GM12878 (cell line): ENCODE measurements around the gene GDPD2. TPM values are rescaled to one million over a fixed set of nuclear protein-coding genes. Genes with fewer than 3 reads are reported as not detected.

Source experiments
- ATAC-seq: fragments of 200-7000 bp; cut with Tn5 transposase; 3 replicates; pipeline ENCODE4 v1.9.1; 2020; ENCODE audit warnings: mild to moderate bottlenecking, moderate library complexity
- BruUV-seq: library from RNA; stranded (reverse); fragments of 400-500 nt; replicated peaks from 2 replicates; lab custom pipeline; 2021; lab: Mats Ljungman, UMichigan
- CTCF ChIA-PET: fragments of 300-600 bp; sonication (Branson Sonifier 250); formaldehyde crosslinking; extraction: SDS; loops from one replicate; lab custom pipeline; 2021; ENCODE audit warnings: inconsistent platforms; lab: Yijun Ruan, JAX
- POLR2A ChIA-PET: fragments of 350-600 bp; formaldehyde crosslinking; extraction: SDS; loops from one replicate; lab custom pipeline; 2021; ENCODE audit warnings: inconsistent platforms; lab: Charles Lee
- RAD21 ChIA-PET: fragments of 300-600 bp; sonication (Branson Sonifier 250); formaldehyde crosslinking; loops from one replicate; lab custom pipeline; 2023; ENCODE audit warnings: antibody characterized with exemption; ENCODE audit not compliant: unreplicated experiment; lab: Charles Lee
- SMC1A ChIA-PET: fragments of 300-600 bp; sonication (Branson Sonifier 250); formaldehyde crosslinking; loops from one replicate; lab custom pipeline; 2023; ENCODE audit not compliant: unreplicated experiment, uncharacterized antibody; lab: Charles Lee
- DNase-seq: peaks from one replicate; pipeline ENCODE4 v3.0.0-alpha.2; 2011; ENCODE audit warnings: low read depth, low spot score
- FAIRE-seq: peaks from 3 replicates; lab custom pipeline; 2011; peaks lifted over from hg19 to GRCh38; lab: Jason Lieb, UNC
- H2AFZ ChIP-seq: 2 replicates; pipeline ENCODE4 v1.6.0; 2011; ENCODE audit warnings: low read depth, low read length, control low read depth; ENCODE audit not compliant: control insufficient read depth
- H3K27ac ChIP-seq: 2 replicates; pipeline ENCODE4 v1.5.1; 2011; ENCODE audit warnings: control low read depth; ENCODE audit not compliant: control insufficient read depth, insufficient read depth
- H3K27me3 ChIP-seq, 2 experiments: replicated peaks in 1 of 2; 2 replicates each; pipeline versions ENCODE4 v1.6.0 to v1.6.1; 2011; ENCODE audit warnings: low read length in 1 of 2; ENCODE audit not compliant: control insufficient read depth in 2 of 2, insufficient read depth in 2 of 2
- H3K36me3 ChIP-seq, 2 experiments: 2 replicates each; pipeline ENCODE4 v1.5.1; 2011; ENCODE audit warnings: low read length in 1 of 2; ENCODE audit not compliant: control insufficient read depth in 2 of 2, insufficient read depth in 2 of 2
- H3K4me1 ChIP-seq: 2 replicates; pipeline ENCODE4 v1.6.1; 2011; ENCODE audit warnings: mild to moderate bottlenecking, low read length, moderate library complexity, mixed read lengths; ENCODE audit not compliant: control insufficient read depth, insufficient read depth
- H3K4me2 ChIP-seq: 2 replicates; pipeline ENCODE4 v1.6.0; 2011; ENCODE audit warnings: control low read depth; ENCODE audit not compliant: control insufficient read depth, insufficient read depth
- H3K4me3 ChIP-seq: fragments of 200-600 bp; sonication (generic); 2 replicates; pipeline ENCODE4 v1.5.1; 2016
- H3K79me2 ChIP-seq: 2 replicates; pipeline ENCODE4 v1.6.0; 2011; ENCODE audit warnings: low read length; ENCODE audit not compliant: control insufficient read depth, insufficient read depth
- H3K9ac ChIP-seq: 2 replicates; pipeline ENCODE4 v1.8.0; 2011; ENCODE audit warnings: low read length, control low read depth, mixed read lengths; ENCODE audit not compliant: control insufficient read depth, insufficient read depth
- H3K9me3 ChIP-seq: replicated peaks from 3 replicates; pipeline ENCODE4 v1.5.1; 2011; ENCODE audit warnings: mild to moderate bottlenecking, low read length; ENCODE audit not compliant: control insufficient read depth, insufficient read depth
- H4K20me1 ChIP-seq: 2 replicates; pipeline ENCODE4 v1.6.0; 2011; ENCODE audit not compliant: control insufficient read depth, insufficient read depth
- EGR1 ChIP-seq, 2 experiments: IDR thresholded peaks; 1 replicate in 1 of 2; 2 replicates in 1 of 2; pipeline ENCODE4 v1.6.1; 2011 to 2012; ENCODE audit warnings: low read depth in 2 of 2, low read length in 2 of 2, borderline replicate concordance in 1 of 2, mild to moderate bottlenecking in 1 of 2, moderate library complexity in 1 of 2
- FOXK2 ChIP-seq: fragments of 450-650 bp; IDR thresholded peaks from 2 replicates; pipeline ENCODE4 v1.6.1; 2017; ENCODE audit warnings: mild to moderate bottlenecking, moderate library complexity
- MEF2B ChIP-seq: fragments of 450-650 bp; IDR thresholded peaks from 2 replicates; pipeline ENCODE4 v1.6.1; 2018; ENCODE audit warnings: mild to moderate bottlenecking, moderate library complexity; ENCODE audit not compliant: partially characterized antibody, poor library complexity, severe bottlenecking
- PAX8 ChIP-seq: fragments of 450-650 bp; IDR thresholded peaks from 2 replicates; pipeline ENCODE4 v1.6.1; 2017; ENCODE audit warnings: mild to moderate bottlenecking, moderate library complexity
- POLR2AphosphoS2 ChIP-seq: IDR thresholded peaks from 2 replicates; pipeline ENCODE4 v1.6.1; 2011; ENCODE audit warnings: low read depth, mild to moderate bottlenecking, low read length, improper control_type of control experiment, moderate library complexity
- SMAD5 ChIP-seq: IDR thresholded peaks from 2 replicates; pipeline ENCODE4 v1.6.1; 2016; ENCODE audit warnings: antibody characterized with exemption, low read depth
- TAF1 ChIP-seq: IDR thresholded peaks from 2 replicates; pipeline ENCODE4 v1.6.1; 2011; ENCODE audit warnings: mild to moderate bottlenecking, low read depth, low read length, borderline replicate concordance
- TCF3 ChIP-seq: IDR thresholded peaks from 2 replicates; pipeline ENCODE4 v1.6.1; 2012; ENCODE audit warnings: low read depth, mild to moderate bottlenecking, low read length, borderline replicate concordance; ENCODE audit not compliant: insufficient read depth
- WGBS: methylation state at CpG from one replicate; pipeline ENCODE4 v1.1.6; 2016; ENCODE audit warnings: low lambda C conversion rate; ENCODE audit not compliant: insufficient replicate concordance, insufficient coverage; ENCODE audit errors: missing lambda C conversion rate; 5-methylcytosine and 5-hydroxymethylcytosine counted together
- in situ Hi-C: fragments of 300-500 bp; cut with MboI; formaldehyde crosslinking; loops from 9 replicates; pipeline ENCODE4 v1.14.3; 2018; ENCODE audit warnings: mixed read lengths
- intact Hi-C: fragments of 100-400 bp; cut with micrococcal nuclease; formaldehyde crosslinking; loops from one replicate; pipeline ENCODE4 v1.14.2; 2022; ENCODE audit not compliant: unreplicated experiment
- polyA plus RNA-seq, 11 experiments: library from polyadenylated mRNA; depleted of rRNA in 4 of 11; unstranded in 6 of 11; stranded (reverse) in 5 of 11; fragments of >200 nt; fragmentation: Nextera tagmentation in 4 of 11; fragmentation: Illumina TruSeq in 1 of 11; extraction: Ambion mirVana in 4 of 11; extraction: Trizol in 1 of 11; gene quantifications; 1 replicate in 1 of 11; 2 replicates in 10 of 11; pipeline versions ENCODE4 v1.2.1 to v1.2.3, GENCODE V29; 2011 to 2016; ENCODE audit warnings: inconsistent platforms in 2 of 11, missing spikeins in 2 of 11, low read depth in 1 of 11
- total RNA-seq, 4 experiments: library from RNA; depleted of rRNA in 3 of 4; stranded (reverse); fragments of >200 nt in 3 of 4; fragmentation: Illumina TruSeq in 1 of 4; extraction: Trizol in 1 of 4; gene quantifications; 2 replicates each; pipeline versions ENCODE4 v1.2.1 to v1.2.3, GENCODE V29; 2013 to 2021
- TF ChIP-seq, protein P1 (sequence below): fragments of 450-650 bp; IDR thresholded peaks from 2 replicates; pipeline ENCODE4 v1.6.1; 2016; ENCODE audit warnings: mild to moderate bottlenecking, moderate library complexity, borderline replicate concordance
- TF ChIP-seq, protein P2 (sequence below): fragments of 450-650 bp; IDR thresholded peaks from 2 replicates; pipeline ENCODE4 v1.6.1; 2017; ENCODE audit warnings: mild to moderate bottlenecking, moderate library complexity
- TF ChIP-seq, protein P3 (sequence below): IDR thresholded peaks from 2 replicates; pipeline ENCODE4 v1.6.1; 2011; ENCODE audit warnings: borderline replicate concordance, low read depth, mild to moderate bottlenecking, moderate library complexity, mixed read lengths, low read length; ENCODE audit not compliant: insufficient read depth; ENCODE audit errors: extremely low read length

Gene GDPD2
- total and polyA plus RNA-seq, 10 of the 15 experiments (the other 5 are each of a cell fraction or from before 2014, with no cell fraction given), result 0.04 to 0.11 (median 0.09) TPM; not detected in 7

DNA sequence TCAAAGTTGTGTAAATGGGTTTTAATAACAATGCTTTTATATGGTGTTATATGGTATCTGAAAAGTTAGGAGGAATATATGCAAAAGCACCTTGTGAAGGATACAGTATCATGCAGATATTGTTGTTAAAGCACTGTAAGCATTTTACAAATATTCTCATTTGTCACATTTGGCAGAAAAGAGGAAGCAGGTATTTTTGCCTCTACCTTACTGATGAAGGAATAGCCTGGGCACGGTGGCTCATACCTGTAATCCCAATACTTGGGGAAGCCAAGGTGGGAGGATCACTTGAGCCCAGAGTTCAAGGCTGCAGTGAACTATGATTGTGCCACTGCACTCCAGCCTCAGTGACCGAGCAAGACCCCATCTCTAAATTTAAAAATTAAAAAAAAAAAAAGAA is 12.2 kb upstream of the GDPD2 start (continued):
- TF ChIP-seq, protein P1, sequence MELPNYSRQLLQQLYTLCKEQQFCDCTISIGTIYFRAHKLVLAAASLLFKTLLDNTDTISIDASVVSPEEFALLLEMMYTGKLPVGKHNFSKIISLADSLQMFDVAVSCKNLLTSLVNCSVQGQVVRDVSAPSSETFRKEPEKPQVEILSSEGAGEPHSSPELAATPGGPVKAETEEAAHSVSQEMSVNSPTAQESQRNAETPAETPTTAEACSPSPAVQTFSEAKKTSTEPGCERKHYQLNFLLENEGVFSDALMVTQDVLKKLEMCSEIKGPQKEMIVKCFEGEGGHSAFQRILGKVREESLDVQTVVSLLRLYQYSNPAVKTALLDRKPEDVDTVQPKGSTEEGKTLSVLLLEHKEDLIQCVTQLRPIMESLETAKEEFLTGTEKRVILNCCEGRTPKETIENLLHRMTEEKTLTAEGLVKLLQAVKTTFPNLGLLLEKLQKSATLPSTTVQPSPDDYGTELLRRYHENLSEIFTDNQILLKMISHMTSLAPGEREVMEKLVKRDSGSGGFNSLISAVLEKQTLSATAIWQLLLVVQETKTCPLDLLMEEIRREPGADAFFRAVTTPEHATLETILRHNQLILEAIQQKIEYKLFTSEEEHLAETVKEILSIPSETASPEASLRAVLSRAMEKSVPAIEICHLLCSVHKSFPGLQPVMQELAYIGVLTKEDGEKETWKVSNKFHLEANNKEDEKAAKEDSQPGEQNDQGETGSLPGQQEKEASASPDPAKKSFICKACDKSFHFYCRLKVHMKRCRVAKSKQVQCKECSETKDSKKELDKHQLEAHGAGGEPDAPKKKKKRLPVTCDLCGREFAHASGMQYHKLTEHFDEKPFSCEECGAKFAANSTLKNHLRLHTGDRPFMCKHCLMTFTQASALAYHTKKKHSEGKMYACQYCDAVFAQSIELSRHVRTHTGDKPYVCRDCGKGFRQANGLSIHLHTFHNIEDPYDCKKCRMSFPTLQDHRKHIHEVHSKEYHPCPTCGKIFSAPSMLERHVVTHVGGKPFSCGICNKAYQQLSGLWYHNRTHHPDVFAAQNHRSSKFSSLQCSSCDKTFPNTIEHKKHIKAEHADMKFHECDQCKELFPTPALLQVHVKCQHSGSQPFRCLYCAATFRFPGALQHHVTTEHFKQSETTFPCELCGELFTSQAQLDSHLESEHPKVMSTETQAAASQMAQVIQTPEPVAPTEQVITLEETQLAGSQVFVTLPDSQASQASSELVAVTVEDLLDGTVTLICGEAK, result no peak
- TF ChIP-seq SMAD5 (no peak), TCF3 (no peak)

DNA sequence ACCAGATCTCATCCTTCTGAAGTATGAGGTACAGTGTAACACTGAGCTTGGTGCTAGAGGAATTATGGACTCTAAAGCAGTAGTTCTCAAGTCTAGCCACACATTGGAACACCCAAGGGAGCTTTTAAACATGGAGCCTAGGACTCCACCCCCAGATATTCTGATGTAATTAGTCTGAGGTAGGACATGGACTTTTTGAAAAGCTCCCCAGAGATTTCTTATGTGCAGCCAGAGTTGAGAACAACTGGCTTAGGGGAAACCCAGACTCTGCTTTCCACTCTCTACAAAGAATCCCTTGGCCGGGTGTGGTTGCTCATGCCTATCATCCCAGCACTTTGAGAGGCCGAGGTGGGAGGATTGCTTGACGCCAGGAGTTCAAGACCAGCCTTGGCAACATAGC is 11.6 kb upstream of the GDPD2 start:
- in situ Hi-C loops (no loop called here), intact Hi-C loops (no loop called here)
- Histone ChIP-seq H3K27ac (no peak overlapping the region), H4K20me1 (no peaks in the 10 kb centered on the region), H3K27me3 (no peaks in the 10 kb centered on the region), H3K9me3 (no peaks in the 10 kb centered on the region), H3K36me3 (no peaks in the 10 kb centered on the region), H3K79me2 (no peaks in the 10 kb centered on the region), H3K4me3 (no peak overlapping the region), H3K4me2 (no peak overlapping the region), H2AFZ (no peak overlapping the region), H3K4me1 (no peaks in the 10 kb centered on the region), H3K9ac (no peak overlapping the region)
- FAIRE-seq (no peak), ATAC-seq (peak; percentile 85), DNase-seq (no peak)
- WGBS, result 0% methylated on average over 3 of the region's 3 CpGs
- CTCF ChIA-PET, result no interaction called here
- BruUV-seq, result no TSS peak
- TF ChIP-seq, protein P2, sequence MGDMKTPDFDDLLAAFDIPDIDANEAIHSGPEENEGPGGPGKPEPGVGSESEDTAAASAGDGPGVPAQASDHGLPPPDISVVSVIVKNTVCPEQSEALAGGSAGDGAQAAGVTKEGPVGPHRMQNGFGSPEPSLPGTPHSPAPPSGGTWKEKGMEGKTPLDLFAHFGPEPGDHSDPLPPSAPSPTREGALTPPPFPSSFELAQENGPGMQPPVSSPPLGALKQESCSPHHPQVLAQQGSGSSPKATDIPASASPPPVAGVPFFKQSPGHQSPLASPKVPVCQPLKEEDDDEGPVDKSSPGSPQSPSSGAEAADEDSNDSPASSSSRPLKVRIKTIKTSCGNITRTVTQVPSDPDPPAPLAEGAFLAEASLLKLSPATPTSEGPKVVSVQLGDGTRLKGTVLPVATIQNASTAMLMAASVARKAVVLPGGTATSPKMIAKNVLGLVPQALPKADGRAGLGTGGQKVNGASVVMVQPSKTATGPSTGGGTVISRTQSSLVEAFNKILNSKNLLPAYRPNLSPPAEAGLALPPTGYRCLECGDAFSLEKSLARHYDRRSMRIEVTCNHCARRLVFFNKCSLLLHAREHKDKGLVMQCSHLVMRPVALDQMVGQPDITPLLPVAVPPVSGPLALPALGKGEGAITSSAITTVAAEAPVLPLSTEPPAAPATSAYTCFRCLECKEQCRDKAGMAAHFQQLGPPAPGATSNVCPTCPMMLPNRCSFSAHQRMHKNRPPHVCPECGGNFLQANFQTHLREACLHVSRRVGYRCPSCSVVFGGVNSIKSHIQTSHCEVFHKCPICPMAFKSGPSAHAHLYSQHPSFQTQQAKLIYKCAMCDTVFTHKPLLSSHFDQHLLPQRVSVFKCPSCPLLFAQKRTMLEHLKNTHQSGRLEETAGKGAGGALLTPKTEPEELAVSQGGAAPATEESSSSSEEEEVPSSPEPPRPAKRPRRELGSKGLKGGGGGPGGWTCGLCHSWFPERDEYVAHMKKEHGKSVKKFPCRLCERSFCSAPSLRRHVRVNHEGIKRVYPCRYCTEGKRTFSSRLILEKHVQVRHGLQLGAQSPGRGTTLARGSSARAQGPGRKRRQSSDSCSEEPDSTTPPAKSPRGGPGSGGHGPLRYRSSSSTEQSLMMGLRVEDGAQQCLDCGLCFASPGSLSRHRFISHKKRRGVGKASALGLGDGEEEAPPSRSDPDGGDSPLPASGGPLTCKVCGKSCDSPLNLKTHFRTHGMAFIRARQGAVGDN, result no peak
- no peak for TF ChIP-seq EGR1 (IDR thresholded peaks at IDR 0.05; ENCODE audit: borderline replicate concordance in 1 of 2, low read depth in 2 of 2, low read length in 2 of 2)
- TF ChIP-seq, protein P3, sequence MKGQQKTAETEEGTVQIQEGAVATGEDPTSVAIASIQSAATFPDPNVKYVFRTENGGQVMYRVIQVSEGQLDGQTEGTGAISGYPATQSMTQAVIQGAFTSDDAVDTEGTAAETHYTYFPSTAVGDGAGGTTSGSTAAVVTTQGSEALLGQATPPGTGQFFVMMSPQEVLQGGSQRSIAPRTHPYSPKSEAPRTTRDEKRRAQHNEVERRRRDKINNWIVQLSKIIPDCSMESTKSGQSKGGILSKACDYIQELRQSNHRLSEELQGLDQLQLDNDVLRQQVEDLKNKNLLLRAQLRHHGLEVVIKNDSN, result no peak
- peak; percentile 59 for TF ChIP-seq MEF2B
- no peak for TF ChIP-seq TAF1
- no peak for TF ChIP-seq FOXK2
- TF ChIP-seq PAX8, result no peak
- no peak for TF ChIP-seq POLR2AphosphoS2
- SMC1A ChIA-PET, result interaction anchor here (0.7 kb wide), 1 partner anchor 21 kb away, joined by 3 read pairs; no protein-coding TSS in a partner anchor
- POLR2A ChIA-PET, result interaction anchor here (1.0 kb wide), 1 partner anchor 118 kb away, joined by 3 read pairs; no protein-coding TSS in a partner anchor
- RAD21 ChIA-PET, result no interaction called here
